Brain pericyte (primary cell): ENCODE data around the gene MRPS24.

Experiments used
- DNase-seq: peaks from one replicate; pipeline ENCODE4 v3.0.0-alpha.2; 2012; ENCODE audit warnings: low read depth, low spot score

The MRPS24 gene

GRCh38 chr7:43877968-43878864 is 8.9 kb upstream of the MRPS24 start:
- DNase-seq, result no peak

GRCh38 chr7:43876976-43877745 is 7.8 kb upstream of the MRPS24 start:
- no peak for DNase-seq

GRCh38 chr7:43876241-43876640 is 6.9 kb upstream of the MRPS24 start:
- no peak for DNase-seq

GRCh38 chr7:43873300-43873699 is 4.0 kb upstream of the MRPS24 start:
- DNase-seq, result no peak

- DNase-seq, result no peak
These were observed 3.2 kb upstream of the MRPS24 start for GRCh38 chr7:43872406-43873110.

GRCh38 chr7:43871064-43871463 is 1.7 kb upstream of the MRPS24 start:
- no peak for DNase-seq

GRCh38 chr7:43870316-43870715 is 999 bp upstream of the MRPS24 start:
- no peak for DNase-seq

- DNase-seq, result peak; percentile 41
These were observed 537 bp upstream of the MRPS24 start for GRCh38 chr7:43869867-43870240.

- no peak for DNase-seq
These were observed 674 bp downstream of the MRPS24 start for GRCh38 chr7:43868681-43869005.

- no peak for DNase-seq
These were observed 1.1 kb downstream of the MRPS24 start for GRCh38 chr7:43868181-43868580.

- DNase-seq, result no peak
These were observed 4.0 kb downstream of the MRPS24 start for GRCh38 chr7:43865277-43865676.

- no peak for DNase-seq
These were observed 5.2 kb downstream of the MRPS24 start for GRCh38 chr7:43864126-43864525.

GRCh38 chr7:43856996-43857395 is 12.3 kb downstream of the MRPS24 start:
- DNase-seq, result no peak

- DNase-seq, result no peak
These were observed 13.0 kb downstream of the MRPS24 start for GRCh38 chr7:43856316-43856715.

GRCh38 chr7:43855176-43855575 is 14.1 kb downstream of the MRPS24 start:
- DNase-seq, result no peak

- no peak for DNase-seq
These were observed 17.5 kb downstream of the MRPS24 start for GRCh38 chr7:43851805-43852204.

GRCh38 chr7:43850348-43851116 is 18.8 kb downstream of the MRPS24 start:
- DNase-seq, result no peak

GRCh38 chr7:43849047-43849446 is 20.3 kb downstream of the MRPS24 start:
- DNase-seq, result no peak

- no peak for DNase-seq
These were observed 21.8 kb downstream of the MRPS24 start for GRCh38 chr7:43847496-43847895.

GRCh38 chr7:43844662-43845061 is 24.7 kb downstream of the MRPS24 start:
- DNase-seq, result no peak

GRCh38 chr7:43844257-43844656 is 25.1 kb downstream of the MRPS24 start:
- DNase-seq, result no peak

- DNase-seq, result no peak
These were observed 26.0 kb downstream of the MRPS24 start for GRCh38 chr7:43843296-43843695.
